ENCODE results near the gene SLC20A1.

SLC20A1 gene

GRCh38 chr2:112710956-112711750, 65.4 kb downstream of the SLC20A1 start:
- H3K4me2 ChIP-seq (ENCODE audit: insufficient read depth, low read length), result no peak overlapping the region
- no peaks in the 10 kb centered on the region for H4K20me1 ChIP-seq (ENCODE audit: insufficient read depth, low read length)
- no peak overlapping the region for H3K4me3 ChIP-seq (ENCODE audit: low read depth in 1 of 2, low read length in 2 of 2)
- DNase-seq (no peak), ATAC-seq (ENCODE audit: insufficient read depth, low read depth) (no peak)
- TF ChIP-seq EZH2 (IDR thresholded peaks at IDR 0.05; ENCODE audit: borderline replicate concordance, low read depth, low read length, severe bottlenecking) (no peak), CTCF (IDR thresholded peaks at IDR 0.05; ENCODE audit: borderline replicate concordance, extremely low read depth, low read length, poor library complexity, severe bottlenecking) (no peak)
- no peak overlapping the region for H3K27ac ChIP-seq (ENCODE audit: low read length)
- H3K79me2 ChIP-seq (ENCODE audit: insufficient read depth, low read length), result no peaks in the 10 kb centered on the region
- no peaks in the 10 kb centered on the region for H3K36me3 ChIP-seq (ENCODE audit: insufficient read depth, low read length)
- H3K9me3 ChIP-seq (ENCODE audit: insufficient read depth, low read length, severe bottlenecking), result no peaks in the 10 kb centered on the region
- no peak overlapping the region for H2AFZ ChIP-seq (ENCODE audit: low read depth, low read length)
- peaks cover 13% of the 10 kb centered on the region for H3K4me1 ChIP-seq (ENCODE audit: insufficient read depth, low read length)
- no peaks in the 10 kb centered on the region for H3K27me3 ChIP-seq (ENCODE audit: insufficient read depth, low read length, poor library complexity)
- no peak overlapping the region for H3K9ac ChIP-seq (ENCODE audit: low read depth, low read length)

GRCh38 chr2:112712465-112712864, 66.7 kb downstream of the SLC20A1 start:
- no peak overlapping the region for H3K4me2 ChIP-seq (ENCODE audit: insufficient read depth, low read length)
- H3K4me3 ChIP-seq (ENCODE audit: low read depth in 1 of 2, low read length in 2 of 2), result no peak overlapping the region
- no peaks in the 10 kb centered on the region for H3K9me3 ChIP-seq (ENCODE audit: insufficient read depth, low read length, severe bottlenecking)
- no peak overlapping the region for H3K27ac ChIP-seq (ENCODE audit: low read length)
- TF ChIP-seq CTCF (IDR thresholded peaks at IDR 0.05; ENCODE audit: borderline replicate concordance, extremely low read depth, low read length, poor library complexity, severe bottlenecking) (no peak), EZH2 (IDR thresholded peaks at IDR 0.05; ENCODE audit: borderline replicate concordance, low read depth, low read length, severe bottlenecking) (no peak)
- no peaks in the 10 kb centered on the region for H4K20me1 ChIP-seq (ENCODE audit: insufficient read depth, low read length)
- H3K9ac ChIP-seq (ENCODE audit: low read depth, low read length), result no peak overlapping the region
- no peak for DNase-seq
- ATAC-seq (ENCODE audit: insufficient read depth, low read depth), result peak; percentile 47; the same call in 2 of the 3 replicates
- H3K4me1 ChIP-seq (ENCODE audit: insufficient read depth, low read length), result peaks cover under 1% of the 10 kb centered on the region; the same call in 1 of the 2 replicates
- H2AFZ ChIP-seq (ENCODE audit: low read depth, low read length), result no peak overlapping the region
- H3K27me3 ChIP-seq (ENCODE audit: insufficient read depth, low read length, poor library complexity), result no peaks in the 10 kb centered on the region
- H3K79me2 ChIP-seq (ENCODE audit: insufficient read depth, low read length), result no peaks in the 10 kb centered on the region
- H3K36me3 ChIP-seq (ENCODE audit: insufficient read depth, low read length), result no peaks in the 10 kb centered on the region

- Histone ChIP-seq H3K27ac (ENCODE audit: low read length) (no peak overlapping the region), H3K4me3 (ENCODE audit: low read depth in 1 of 2, low read length in 2 of 2) (no peak overlapping the region), H3K4me1 (ENCODE audit: insufficient read depth, low read length) (no peaks in the 10 kb centered on the region), H2AFZ (ENCODE audit: low read depth, low read length) (no peak overlapping the region), H3K79me2 (ENCODE audit: insufficient read depth, low read length) (no peaks in the 10 kb centered on the region), H3K9me3 (ENCODE audit: insufficient read depth, low read length, severe bottlenecking) (no peaks in the 10 kb centered on the region), H3K9ac (ENCODE audit: low read depth, low read length) (no peak overlapping the region), H4K20me1 (ENCODE audit: insufficient read depth, low read length) (no peaks in the 10 kb centered on the region), H3K27me3 (ENCODE audit: insufficient read depth, low read length, poor library complexity) (no peaks in the 10 kb centered on the region), H3K4me2 (ENCODE audit: insufficient read depth, low read length) (no peak overlapping the region), H3K36me3 (ENCODE audit: insufficient read depth, low read length) (no peaks in the 10 kb centered on the region)
- DNase-seq, result no peak
- ATAC-seq (ENCODE audit: insufficient read depth, low read depth), result no peak
- TF ChIP-seq EZH2 (IDR thresholded peaks at IDR 0.05; ENCODE audit: borderline replicate concordance, low read depth, low read length, severe bottlenecking) (no peak), CTCF (IDR thresholded peaks at IDR 0.05; ENCODE audit: borderline replicate concordance, extremely low read depth, low read length, poor library complexity, severe bottlenecking) (no peak)
These were observed 67.3 kb downstream of the SLC20A1 start for GRCh38 chr2:112712903-112713584.

Data from DND-41 (cell line).